GM20431 (cell line): ENCODE measurements around the gene ADAMTS17.
"Not testable (repeated sequence)": the region's sequence is repeated elsewhere in the genome, so short reads cannot be mapped to it uniquely, and the experiment has no call there.

Source experiments
- in situ Hi-C: fragments of 300-500 bp; cut with MseI, MboI; formaldehyde crosslinking; loops from one replicate; pipeline ENCODE4 v1.15.0; 2020; ENCODE audit warnings: low sequenced_read_pairs; ENCODE audit not compliant: unreplicated experiment

The ADAMTS17 gene

DNA sequence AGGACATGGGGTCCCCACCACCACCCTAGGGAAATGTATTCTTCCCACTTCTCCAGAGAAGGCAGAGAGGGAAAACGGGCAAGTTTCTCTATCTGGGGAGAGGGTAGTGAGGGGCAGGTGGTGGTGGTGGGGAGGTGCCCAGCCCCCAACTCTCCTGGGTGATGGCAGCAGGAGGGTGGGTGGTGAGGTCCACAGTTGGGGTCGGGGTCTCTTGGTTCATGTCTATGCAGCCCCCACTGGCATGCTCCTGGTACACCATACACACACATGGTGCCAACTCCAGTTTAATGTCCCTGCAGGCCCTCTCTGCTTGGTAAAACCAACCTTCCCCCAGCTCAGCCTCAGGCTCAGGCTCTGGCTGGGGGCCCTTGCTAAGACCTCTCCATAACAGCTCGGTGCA is 354.1 kb downstream of the ADAMTS17 start:
- in situ Hi-C loops: no loop called here

DNA sequence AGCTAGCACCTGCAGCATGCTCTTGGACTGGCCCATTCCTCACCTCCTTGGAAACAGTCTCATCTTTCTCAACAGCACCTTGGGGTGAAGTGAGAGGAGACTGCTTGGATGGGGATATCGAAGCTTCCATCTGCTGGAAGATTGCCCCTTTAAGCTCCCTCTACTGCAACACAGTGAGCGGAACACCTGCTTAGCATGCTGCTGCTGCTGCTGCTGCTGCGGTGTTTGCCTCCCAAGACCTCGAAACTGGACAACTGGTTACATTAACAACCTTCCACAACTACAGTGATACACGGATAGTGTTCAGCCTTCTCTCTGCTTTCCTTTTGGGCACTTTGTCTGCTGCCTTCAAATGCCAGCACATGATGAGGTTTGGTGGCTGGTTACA is 354.7 kb downstream of the ADAMTS17 start:
- in situ Hi-C loops: no loop called here

DNA sequence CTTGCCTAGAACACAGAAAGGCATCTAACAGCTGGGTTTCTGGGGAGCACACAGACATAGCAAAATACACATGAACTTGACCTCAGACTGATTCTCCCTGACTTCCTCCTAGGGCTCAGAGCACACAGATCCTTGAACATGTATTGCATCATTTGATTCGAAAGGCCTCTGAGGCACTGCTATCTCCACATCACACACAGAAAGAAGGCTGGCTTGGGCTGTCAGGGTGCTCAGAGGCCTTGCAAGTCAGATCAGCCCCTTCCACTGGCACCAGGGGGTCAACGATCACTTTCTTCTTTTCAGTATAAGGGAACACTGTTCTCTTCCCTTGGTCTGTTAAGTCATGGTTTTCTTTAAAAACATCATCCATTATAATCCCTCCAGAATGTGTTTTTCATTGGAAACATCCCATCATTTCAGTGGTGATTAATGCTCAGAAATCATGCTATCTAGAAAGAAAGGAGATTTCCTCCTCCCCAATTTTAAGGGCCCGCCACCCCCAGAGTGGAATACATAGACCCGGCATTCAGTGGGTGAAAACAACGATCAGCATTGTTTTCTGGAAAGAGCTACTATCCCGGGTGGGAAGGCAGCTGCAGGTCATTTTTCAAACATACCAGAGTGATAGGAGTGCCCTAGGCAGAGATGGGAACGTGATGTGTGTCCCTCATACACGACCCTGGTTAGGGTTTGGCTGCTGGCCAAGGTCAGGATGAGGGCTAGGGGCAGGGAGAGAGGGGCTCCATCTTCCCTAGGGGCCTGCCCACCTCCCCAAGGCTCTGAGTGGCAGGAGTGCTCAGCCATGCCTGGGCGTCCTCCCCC is 355.3 kb downstream of the ADAMTS17 start:
- in situ Hi-C loops: no loop called here

GRCh38 chr15:99985878-99986277 is 355.9 kb downstream of the ADAMTS17 start:
- in situ Hi-C loops: no loop called here

GRCh38 chr15:99984491-99985243 is 357.1 kb downstream of the ADAMTS17 start:
- in situ Hi-C loops: no loop called here

- in situ Hi-C loops: no loop called here
These were observed 357.9 kb downstream of the ADAMTS17 start for GRCh38 chr15:99983886-99984286.

- in situ Hi-C loops: no loop called here
These were observed 358.4 kb downstream of the ADAMTS17 start for GRCh38 chr15:99983171-99983885.

DNA sequence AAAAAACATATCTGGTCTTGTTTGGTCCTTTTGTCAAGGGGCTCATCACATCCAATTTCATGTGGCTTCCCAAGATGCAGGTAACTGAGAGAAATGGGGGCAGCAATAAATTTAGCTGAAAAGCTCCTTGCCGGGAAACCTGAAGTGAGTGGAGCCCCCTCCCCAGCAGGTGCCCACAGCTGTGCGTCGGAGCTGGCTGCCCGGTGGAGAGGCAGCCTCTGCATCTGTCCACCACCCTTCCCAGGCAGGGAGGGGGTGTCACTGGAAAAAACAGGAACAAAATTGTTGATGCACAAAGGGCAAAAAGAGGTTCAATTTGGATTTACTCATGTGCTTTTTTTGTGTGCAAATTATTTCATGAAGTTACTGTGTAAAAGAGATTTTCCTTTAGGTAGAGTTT is 359.1 kb downstream of the ADAMTS17 start:
- in situ Hi-C loops: no loop called here

- in situ Hi-C loops: no loop called here
These were observed 359.7 kb downstream of the ADAMTS17 start for GRCh38 chr15:99981839-99982658.

DNA sequence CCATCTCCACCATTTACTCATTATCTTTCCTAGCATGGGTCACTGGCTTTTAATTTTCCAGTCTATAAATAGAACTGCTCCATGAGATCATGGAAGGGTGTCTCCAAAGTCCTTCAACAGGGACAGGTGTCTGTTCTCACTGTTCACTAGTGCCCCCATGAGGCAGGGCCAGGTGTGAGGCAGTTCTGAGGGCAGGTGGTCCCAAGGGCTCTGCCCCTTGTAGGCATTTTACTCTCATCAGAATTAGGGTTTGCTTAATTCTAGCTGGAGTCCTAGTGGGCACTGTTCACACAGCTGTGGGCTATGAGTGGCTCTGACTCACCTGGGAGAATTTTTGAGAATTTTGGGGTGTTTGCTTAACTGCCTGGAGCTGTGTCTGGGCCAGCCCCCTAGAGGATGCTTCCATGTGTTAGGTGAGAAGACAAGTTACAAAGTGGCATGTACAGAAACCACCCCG is 360.6 kb downstream of the ADAMTS17 start:
- in situ Hi-C loops: no loop called here

GRCh38 chr15:99980752-99981151 is 361.0 kb downstream of the ADAMTS17 start:
- in situ Hi-C loops: no loop called here

DNA sequence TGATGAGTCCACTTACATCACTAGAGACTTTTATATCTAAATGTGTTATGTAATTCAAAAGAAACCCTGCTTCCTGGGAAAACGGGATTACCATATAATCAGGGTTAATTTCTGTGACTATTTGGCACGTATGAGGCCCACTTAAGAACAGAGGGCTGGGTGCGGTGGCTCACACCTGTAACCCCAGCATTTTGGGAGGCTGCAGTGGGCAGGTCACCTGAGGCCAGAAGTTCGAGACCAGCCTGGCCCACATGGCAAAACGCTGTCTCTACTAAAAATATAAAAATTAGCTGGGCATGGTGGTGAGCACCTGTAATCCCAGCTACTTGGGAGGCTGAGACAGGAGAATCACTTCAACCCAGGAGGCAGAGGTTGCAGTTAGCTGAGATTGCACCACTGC is 361.9 kb downstream of the ADAMTS17 start:
- in situ Hi-C loops: not testable (repeated sequence)

- in situ Hi-C loops: no loop called here
These were observed 362.4 kb downstream of the ADAMTS17 start for GRCh38 chr15:99979371-99979770.

DNA sequence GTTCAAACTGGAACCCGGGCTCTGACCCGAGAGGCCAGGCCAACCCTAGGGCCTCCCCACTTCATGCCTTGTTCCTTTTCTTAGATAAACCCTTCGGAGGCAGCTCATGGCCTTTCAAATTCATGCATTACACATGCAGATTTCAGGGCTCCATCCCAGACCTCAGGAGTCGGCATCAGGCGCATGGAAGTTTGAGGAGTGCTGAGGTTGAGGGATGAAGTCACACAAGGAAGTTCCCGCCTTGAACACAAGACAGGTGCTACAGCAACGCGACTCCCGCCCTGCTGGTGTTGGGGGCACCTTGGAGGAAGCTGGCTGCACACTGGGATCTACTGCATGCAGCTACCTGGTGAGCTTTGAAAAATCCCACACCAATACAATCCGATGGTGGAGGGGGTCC is 363.3 kb downstream of the ADAMTS17 start:
- in situ Hi-C loops: no loop called here

- in situ Hi-C loops: no loop called here
These were observed 363.8 kb downstream of the ADAMTS17 start for GRCh38 chr15:99977929-99978328.

DNA sequence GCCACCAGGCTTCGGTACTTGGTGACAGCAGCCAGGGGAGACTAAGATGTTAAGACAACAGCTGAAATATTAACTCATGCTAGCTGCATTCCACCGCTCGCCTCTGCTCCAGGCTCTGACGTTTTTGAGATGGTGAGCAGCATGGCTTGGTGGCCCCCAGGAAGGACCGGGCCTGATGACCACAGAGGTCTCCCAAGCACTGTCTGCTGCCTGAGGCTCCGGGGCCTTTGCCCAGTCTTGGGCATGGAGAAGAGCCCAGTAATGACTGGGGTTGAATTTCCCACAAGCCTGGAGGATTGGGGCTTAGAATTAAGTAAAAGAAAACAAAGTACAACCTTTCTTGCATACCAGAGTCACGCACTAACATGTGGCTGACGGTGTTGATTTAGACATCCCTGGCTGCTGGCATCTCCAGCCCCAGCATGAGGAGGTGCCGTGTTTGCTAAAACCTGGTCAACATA is 364.9 kb downstream of the ADAMTS17 start:
- in situ Hi-C loops: no loop called here

GRCh38 chr15:99976000-99976399 is 365.8 kb downstream of the ADAMTS17 start:
- in situ Hi-C loops: no loop called here

DNA sequence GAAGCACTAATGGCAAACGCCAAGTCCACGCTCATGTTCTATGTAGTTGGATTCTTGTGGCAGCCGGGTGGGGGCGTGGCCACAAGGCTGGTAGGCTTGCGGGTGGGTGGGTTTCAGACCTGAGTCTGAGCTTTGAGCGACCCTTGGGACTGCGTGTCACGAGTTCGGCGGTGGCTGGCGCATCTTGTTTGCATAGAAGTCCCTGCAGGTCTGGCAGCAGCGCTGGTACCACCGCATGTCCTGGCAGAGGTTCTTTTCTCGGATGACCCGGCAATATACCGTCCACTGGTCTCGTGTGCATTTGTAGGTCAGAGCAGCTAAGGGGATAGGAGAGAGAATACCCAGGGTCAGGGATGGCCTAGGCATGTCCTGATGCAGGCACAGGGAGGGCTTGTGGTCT is 367.5 kb downstream of the ADAMTS17 start:
- in situ Hi-C loops: no loop called here

- in situ Hi-C loops: no loop called here
These were observed 368.4 kb downstream of the ADAMTS17 start for GRCh38 chr15:99973351-99973750.

DNA sequence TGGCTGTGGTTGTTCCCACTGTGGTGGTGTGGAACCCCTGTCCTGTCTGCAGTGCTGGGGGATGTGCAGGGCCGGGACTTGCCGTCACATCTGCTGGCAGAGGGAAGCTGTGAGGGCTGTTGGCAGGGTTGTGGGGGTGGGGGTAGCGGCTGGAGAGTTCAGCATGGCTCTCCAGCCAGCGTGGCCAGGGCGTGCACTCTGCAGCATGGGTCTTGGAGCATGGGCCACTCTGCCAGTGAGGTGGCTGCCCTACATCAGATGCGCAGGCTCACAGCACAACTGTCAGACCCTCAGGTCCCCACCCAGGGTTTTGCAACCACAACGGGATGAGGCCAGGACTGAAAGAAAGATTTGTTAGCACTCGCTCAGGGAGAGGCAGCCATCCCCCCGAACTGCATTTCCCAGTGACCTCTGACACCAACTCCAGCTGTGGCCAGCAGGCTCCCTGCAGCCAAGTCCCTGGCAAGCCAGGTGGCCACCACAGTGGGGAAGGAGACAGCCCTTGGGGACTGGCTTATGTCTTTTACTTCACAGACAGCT is 370.8 kb downstream of the ADAMTS17 start:
- in situ Hi-C loops: no loop called here
